Gastroesophageal sphincter (tissue), 4 donors: Measurements from ENCODE around the gene TRPM5. TPM values are rescaled to one million over a fixed set of nuclear protein-coding genes. Genes with fewer than 3 reads are reported as not detected.

Experiments
- ATAC-seq: fragments of 150-250 bp; one replicate; pipeline ENCODE4 v1.9.1; 2016; ENCODE audit warnings: mild to moderate bottlenecking, moderate library complexity
- H3K27ac ChIP-seq, 4 donors: fragments of 200-600 bp; sonication (generic) in 3 of 4; 1 replicate in 3 of 4; 2 replicates in 1 of 4; pipeline ENCODE4 v1.5.1; 2016 to 2019
- H3K27me3 ChIP-seq: fragments of 200-600 bp; sonication (generic); one replicate; pipeline ENCODE4 v1.5.1; 2019
- H3K36me3 ChIP-seq, 2 donors: fragments of 200-600 bp; sonication (generic); one replicate each; pipeline ENCODE4 v1.5.1; 2019; ENCODE audit warnings: control low read depth in 1 of 2
- H3K4me1 ChIP-seq, 3 donors: fragments of 200-600 bp; sonication (generic); 1 replicate in 2 of 3; 2 replicates in 1 of 3; pipeline ENCODE4 v1.5.1; 2016 to 2019; ENCODE audit warnings: control low read depth in 2 of 3
- H3K4me3 ChIP-seq, 2 donors: fragments of 200-600 bp; sonication (generic); one replicate each; pipeline ENCODE4 v1.5.1; 2019; ENCODE audit warnings: mild to moderate bottlenecking in 1 of 2, moderate library complexity in 1 of 2
- H3K9me3 ChIP-seq, 3 donors: fragments of 200-600 bp; sonication (generic); one replicate each; pipeline ENCODE4 v1.5.1; 2017 to 2019; ENCODE audit warnings: control low read depth in 2 of 3
- CTCF ChIP-seq, 4 experiments: fragments of 200-600 bp in 2 of 4; fragments of 450-650 bp in 2 of 4; sonication (generic) in 1 of 4; IDR thresholded peaks; one replicate each; pipeline ENCODE4 v1.5.1; 2017 to 2019; ENCODE audit warnings: antibody characterized with exemption in 4 of 4, mild to moderate bottlenecking in 2 of 4, moderate library complexity in 2 of 4
- EP300 ChIP-seq: sonication (generic); formaldehyde crosslinking; IDR thresholded peaks from one replicate; pipeline ENCODE4 v1.6.1; 2017; ENCODE audit warnings: antibody characterized with exemption, mild to moderate bottlenecking
- POLR2A ChIP-seq, 2 donors: fragments of 450-650 bp; IDR thresholded peaks; one replicate each; pipeline ENCODE4 v1.6.1; 2017; ENCODE audit warnings: antibody characterized with exemption in 2 of 2, mild to moderate bottlenecking in 2 of 2, moderate library complexity in 1 of 2
- POLR2AphosphoS5 ChIP-seq: sonication (generic); formaldehyde crosslinking; IDR thresholded peaks from one replicate; pipeline ENCODE4 v1.6.1; 2017; ENCODE audit warnings: antibody characterized with exemption
- WGBS, 2 donors: methylation state at CpG; one replicate each; pipeline ENCODE4 v1.1.5; 2018; ENCODE audit warnings: low coverage in 1 of 2; 5-methylcytosine and 5-hydroxymethylcytosine counted together
- total RNA-seq, 4 donors: library from RNA; depleted of rRNA; stranded (reverse); fragments of >200 nt; gene quantifications; one replicate each; pipeline ENCODE4 v1.1.0, GENCODE V29; 2016

TRPM5 gene
- total RNA-seq, 4 donors from 2014 or later, result not detected

GRCh38 chr11:2468363-2469235 is 24.3 kb upstream of the TRPM5 start:
- no peak overlapping the region for H3K4me3 ChIP-seq
- no peaks in the 10 kb centered on the region for H3K36me3 ChIP-seq
- H3K27ac ChIP-seq, result no peak overlapping the region
- 74 to 80% methylated on average over 2 to 20 of the region's 21 CpGs for WGBS, 2 donors
- H3K4me1 ChIP-seq, result no peaks in the 10 kb centered on the region
- H3K27me3 ChIP-seq, result peaks cover 53% of the 10 kb centered on the region
- no peaks in the 10 kb centered on the region for H3K9me3 ChIP-seq
- no peak for ATAC-seq
- no peak for TF ChIP-seq EP300
- TF ChIP-seq POLR2A (IDR thresholded peaks at IDR 0.05), result no peak
- TF ChIP-seq POLR2AphosphoS5, result no peak
- no peak for TF ChIP-seq CTCF (IDR thresholded peaks at IDR 0.05)

- H3K4me3 ChIP-seq, result no peak overlapping the region
- WGBS, 2 donors, result 80% methylated on average over 2 of the region's 7 CpGs; no CpG with 5 or more reads in 1 of the 2 donors
- no peaks in the 10 kb centered on the region for H3K4me1 ChIP-seq
- H3K36me3 ChIP-seq, result no peaks in the 10 kb centered on the region
- H3K27me3 ChIP-seq, result peaks cover 44% of the 10 kb centered on the region
- no peak for ATAC-seq
- TF ChIP-seq POLR2AphosphoS5 (no peak), EP300 (no peak), CTCF (IDR thresholded peaks at IDR 0.05) (no peak), POLR2A (IDR thresholded peaks at IDR 0.05) (no peak)
- no peaks in the 10 kb centered on the region for H3K9me3 ChIP-seq
- no peak overlapping the region for H3K27ac ChIP-seq
These were observed 23.4 kb upstream of the TRPM5 start for GRCh38 chr11:2467695-2468055.

- TF ChIP-seq POLR2A (IDR thresholded peaks at IDR 0.05) (no peak), POLR2AphosphoS5 (no peak), CTCF (IDR thresholded peaks at IDR 0.05) (no peak), EP300 (no peak)
These were observed 22.8 kb upstream of the TRPM5 start for GRCh38 chr11:2466869-2467694.

GRCh38 chr11:2466069-2466801 is 21.9 kb upstream of the TRPM5 start:
- no peak overlapping the region for H3K27ac ChIP-seq
- no peaks in the 10 kb centered on the region for H3K36me3 ChIP-seq
- TF ChIP-seq POLR2A (IDR thresholded peaks at IDR 0.05) (no peak), EP300 (no peak), CTCF (IDR thresholded peaks at IDR 0.05) (no peak), POLR2AphosphoS5 (no peak)
- no peak for ATAC-seq
- no peaks in the 10 kb centered on the region for H3K4me1 ChIP-seq
- H3K4me3 ChIP-seq, result no peak overlapping the region
- WGBS, 2 donors, result no CpG with 5 or more reads among the region's 9 CpGs
- peaks cover 29% of the 10 kb centered on the region for H3K27me3 ChIP-seq
- no peaks in the 10 kb centered on the region for H3K9me3 ChIP-seq

More at GRCh38 chr11:2466869-2467694, 22.8 kb upstream of the TRPM5 start:
- no peak for ATAC-seq
- H3K9me3 ChIP-seq, result no peaks in the 10 kb centered on the region
- no peak overlapping the region for H3K4me3 ChIP-seq
- H3K36me3 ChIP-seq, result no peaks in the 10 kb centered on the region
- H3K27ac ChIP-seq, result no peak overlapping the region
- H3K27me3 ChIP-seq, result peaks cover 38% of the 10 kb centered on the region
- WGBS, 2 donors, result 82% methylated on average over 3 of the region's 16 CpGs; no CpG with 5 or more reads in 1 of the 2 donors
- no peaks in the 10 kb centered on the region for H3K4me1 ChIP-seq
